Adipocyte (in vitro differentiated cells): ENCODE results near the gene PAX7.

Experiments
- DNase-seq: peaks from one replicate; pipeline ENCODE4 v3.0.0-alpha.2; 2015; ENCODE audit warnings: low read depth
- H3K27me3 ChIP-seq: replicated peaks from 2 replicates; pipeline ENCODE4 v1.7.0; 2013; ENCODE audit warnings: mild to moderate bottlenecking, low read length, moderate library complexity; ENCODE audit not compliant: control insufficient read depth, insufficient read depth
- H3K36me3 ChIP-seq: 2 replicates; pipeline ENCODE4 v1.7.0; 2013; ENCODE audit warnings: low read length, mild to moderate bottlenecking, moderate library complexity; ENCODE audit not compliant: control insufficient read depth, insufficient read depth, severe bottlenecking
- H3K4me1 ChIP-seq: 2 replicates; pipeline ENCODE4 v1.7.0; 2013; ENCODE audit warnings: mild to moderate bottlenecking, low read length, moderate library complexity; ENCODE audit not compliant: control insufficient read depth, insufficient read depth
- H3K4me3 ChIP-seq: 2 replicates; pipeline ENCODE4 v1.7.0; 2013; ENCODE audit warnings: mild to moderate bottlenecking, low read length, moderate library complexity
- H3K9ac ChIP-seq: 2 replicates; pipeline ENCODE4 v1.7.0; 2013; ENCODE audit warnings: mild to moderate bottlenecking, low read length, moderate library complexity
- H3K9me3 ChIP-seq: 2 replicates; pipeline ENCODE4 v1.7.0; 2013; ENCODE audit warnings: mild to moderate bottlenecking, low read length, moderate library complexity; ENCODE audit not compliant: control insufficient read depth

The PAX7 gene

GRCh38 chr1:18628511-18628910 lies 2.1 kb upstream of the PAX7 start:
- no peaks in the 10 kb centered on the region for H3K9me3 ChIP-seq
- H3K4me1 ChIP-seq: no peaks in the 10 kb centered on the region
- DNase-seq: no peak
- H3K9ac ChIP-seq: no peak overlapping the region
- H3K27me3 ChIP-seq: peaks cover 74% of the 10 kb centered on the region
- no peak overlapping the region for H3K4me3 ChIP-seq
- no peaks in the 10 kb centered on the region for H3K36me3 ChIP-seq

DNA sequence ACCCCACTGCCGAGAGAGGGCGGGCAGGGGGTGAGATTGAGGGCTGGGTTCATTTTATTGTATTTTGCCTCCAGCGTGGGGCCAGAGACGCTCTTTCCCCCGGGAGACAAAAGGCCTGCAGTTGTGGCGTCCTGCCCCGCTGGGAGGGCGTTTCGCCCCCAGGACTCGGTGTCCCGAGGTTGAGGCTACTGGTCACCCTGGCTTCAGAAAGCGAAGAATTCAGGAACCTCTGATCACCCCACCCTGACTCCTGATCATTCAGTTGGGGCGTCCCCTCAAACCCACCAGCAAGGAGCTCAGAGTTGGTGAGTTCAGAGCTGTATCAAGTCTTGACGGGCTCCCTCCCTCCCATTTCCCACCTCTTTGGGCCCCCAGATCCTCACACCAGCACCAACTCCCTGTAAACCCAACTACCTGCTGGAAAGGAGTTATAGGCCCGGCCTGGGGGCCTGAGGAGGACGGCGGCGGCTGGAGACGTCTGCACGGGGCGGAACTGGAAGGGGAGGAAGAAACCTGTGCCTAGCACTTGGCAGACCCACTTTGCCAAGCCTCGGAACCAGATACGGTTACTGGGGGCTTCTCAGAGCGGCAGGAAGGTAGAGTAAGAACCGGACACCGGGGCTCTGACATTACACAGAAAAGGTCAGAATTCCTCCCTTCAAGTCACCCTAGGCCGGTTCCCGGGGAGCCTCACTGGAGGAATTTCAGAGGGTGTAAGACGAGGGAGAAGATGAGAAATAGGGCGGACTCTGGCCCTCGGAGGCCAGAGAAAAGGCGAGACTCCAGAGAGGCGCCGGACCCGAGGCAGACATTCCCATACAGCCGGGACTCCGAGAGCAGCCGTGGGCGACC lies 761 bp upstream of the PAX7 start:
- H3K9ac ChIP-seq: no peak overlapping the region
- H3K9me3 ChIP-seq: no peaks in the 10 kb centered on the region
- H3K4me1 ChIP-seq: no peaks in the 10 kb centered on the region
- no peak overlapping the region for H3K4me3 ChIP-seq
- peaks cover 73% of the 10 kb centered on the region for H3K27me3 ChIP-seq
- H3K36me3 ChIP-seq: no peaks in the 10 kb centered on the region
- DNase-seq: no peak

DNA sequence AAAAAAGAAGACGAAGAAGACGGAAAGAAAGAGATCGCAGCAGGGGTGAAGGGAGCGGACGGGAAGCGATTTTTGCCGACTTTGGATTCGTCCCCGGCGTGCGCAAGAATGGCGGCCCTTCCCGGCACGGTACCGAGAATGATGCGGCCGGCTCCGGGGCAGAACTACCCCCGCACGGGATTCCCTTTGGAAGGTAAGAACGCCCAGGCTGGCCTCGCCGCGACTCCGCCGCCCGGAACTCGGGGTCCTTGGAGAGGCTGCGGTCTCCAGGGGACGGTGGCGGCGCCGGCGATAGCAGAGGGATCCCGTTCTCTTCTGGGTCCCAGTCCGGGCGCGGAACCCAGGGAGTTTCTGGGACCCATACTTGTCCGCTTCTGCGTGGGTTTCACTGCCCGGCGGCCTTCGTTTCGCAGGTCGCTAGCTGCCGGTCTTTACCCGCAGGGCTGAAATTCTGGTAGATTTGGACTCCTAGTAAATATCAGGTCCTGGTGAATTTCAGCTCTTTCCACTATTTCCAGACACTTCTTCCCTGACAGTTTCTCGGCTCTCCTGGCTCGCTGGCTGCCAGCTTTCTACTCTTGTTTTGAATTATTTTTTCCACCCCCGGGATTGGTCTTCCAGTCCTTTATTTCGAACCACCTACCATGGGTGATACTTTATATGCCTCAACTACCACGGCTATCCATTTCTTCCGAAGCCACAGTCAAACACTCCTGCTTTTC lies 1.0 kb downstream of the PAX7 start:
- no peak overlapping the region for H3K9ac ChIP-seq
- no peaks in the 10 kb centered on the region for H3K36me3 ChIP-seq
- DNase-seq: no peak
- H3K4me1 ChIP-seq: no peaks in the 10 kb centered on the region
- no peak overlapping the region for H3K4me3 ChIP-seq
- H3K27me3 ChIP-seq: peaks cover 75% of the 10 kb centered on the region
- H3K9me3 ChIP-seq: no peaks in the 10 kb centered on the region

DNA sequence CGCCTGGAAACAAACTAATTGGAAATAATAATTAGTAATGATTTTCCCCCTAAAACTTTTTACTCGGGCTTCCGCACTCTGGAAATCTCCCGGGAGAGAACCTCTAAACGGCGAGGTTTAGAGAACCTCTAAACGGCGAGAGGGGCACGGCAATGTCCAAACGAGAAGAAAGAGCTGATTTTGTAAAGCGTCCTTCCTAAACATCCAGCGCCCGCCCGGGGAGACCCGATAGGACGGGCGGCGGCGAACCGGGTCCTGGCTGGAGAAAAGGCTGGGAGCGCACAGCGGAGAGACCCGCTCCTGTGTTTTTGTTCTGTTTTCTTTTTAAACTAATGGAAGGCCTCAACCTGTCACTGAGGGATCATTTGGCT lies 1.6 kb downstream of the PAX7 start:
- Histone ChIP-seq H3K4me1 (no peaks in the 10 kb centered on the region), H3K9ac (no peak overlapping the region), H3K36me3 (no peaks in the 10 kb centered on the region), H3K27me3 (peaks cover 78% of the 10 kb centered on the region), H3K9me3 (no peaks in the 10 kb centered on the region), H3K4me3 (no peak overlapping the region)
- DNase-seq: no peak

GRCh38 chr1:18632783-18633421 lies 2.3 kb downstream of the PAX7 start:
- H3K9ac ChIP-seq: no peak overlapping the region
- no peaks in the 10 kb centered on the region for H3K9me3 ChIP-seq
- H3K4me1 ChIP-seq: no peaks in the 10 kb centered on the region
- H3K36me3 ChIP-seq: no peaks in the 10 kb centered on the region
- no peak overlapping the region for H3K4me3 ChIP-seq
- peaks cover 78% of the 10 kb centered on the region for H3K27me3 ChIP-seq
- no peak for DNase-seq

- no peaks in the 10 kb centered on the region for H3K4me1 ChIP-seq
- peaks cover 78% of the 10 kb centered on the region for H3K27me3 ChIP-seq
- H3K9me3 ChIP-seq: no peaks in the 10 kb centered on the region
- H3K36me3 ChIP-seq: no peaks in the 10 kb centered on the region
- no peak overlapping the region for H3K4me3 ChIP-seq
- DNase-seq: no peak
- H3K9ac ChIP-seq: no peak overlapping the region
Observed at GRCh38 chr1:18633422-18634155, 2.9 kb downstream of the PAX7 start.

GRCh38 chr1:18634276-18634675 lies 3.6 kb downstream of the PAX7 start:
- DNase-seq: no peak
- no peak overlapping the region for H3K9ac ChIP-seq
- no peaks in the 10 kb centered on the region for H3K4me1 ChIP-seq
- no peaks in the 10 kb centered on the region for H3K36me3 ChIP-seq
- H3K27me3 ChIP-seq: peaks cover 79% of the 10 kb centered on the region
- H3K9me3 ChIP-seq: no peaks in the 10 kb centered on the region
- H3K4me3 ChIP-seq: no peak overlapping the region

GRCh38 chr1:18635070-18635577 lies 4.5 kb downstream of the PAX7 start:
- DNase-seq: no peak
- Histone ChIP-seq H3K4me1 (no peaks in the 10 kb centered on the region), H3K27me3 (peaks cover 78% of the 10 kb centered on the region), H3K4me3 (no peak overlapping the region), H3K36me3 (no peaks in the 10 kb centered on the region), H3K9me3 (no peaks in the 10 kb centered on the region), H3K9ac (no peak overlapping the region)

DNA sequence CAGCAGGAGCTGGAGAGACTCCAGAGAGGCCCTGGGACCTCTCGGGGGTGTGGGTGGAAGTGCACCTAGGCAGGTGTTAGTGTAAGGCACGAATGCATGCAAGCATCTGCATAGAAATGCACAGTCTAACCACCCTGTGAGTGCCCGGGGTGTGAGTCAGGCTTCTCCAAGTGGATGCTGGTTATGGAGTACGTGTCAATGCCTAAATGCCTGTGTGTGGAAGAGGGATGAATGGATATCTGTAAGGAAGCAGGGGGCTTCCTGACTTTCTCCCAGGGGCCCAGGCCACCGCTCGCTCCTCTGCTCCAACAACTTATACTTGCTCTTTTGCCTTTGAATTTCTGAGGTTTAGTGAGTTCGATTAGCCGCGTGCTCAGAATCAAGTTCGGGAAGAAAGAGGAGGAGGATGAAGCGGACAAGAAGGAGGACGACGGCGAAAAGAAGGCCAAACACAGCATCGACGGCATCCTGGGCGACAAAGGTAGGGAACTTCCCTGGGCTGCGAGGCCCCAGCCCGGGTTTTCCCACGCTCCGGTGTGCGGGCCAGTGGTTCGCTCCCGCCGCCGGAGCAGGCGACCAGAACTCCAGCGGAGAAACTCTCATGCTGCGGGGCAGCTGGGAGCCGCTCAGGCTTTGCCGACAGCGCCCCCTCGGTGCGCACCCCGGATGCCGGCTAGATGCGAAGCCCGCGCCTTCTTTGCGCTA lies 5.4 kb downstream of the PAX7 start:
- H3K9me3 ChIP-seq: no peaks in the 10 kb centered on the region
- H3K4me3 ChIP-seq: no peak overlapping the region
- DNase-seq: no peak
- H3K27me3 ChIP-seq: peaks cover 84% of the 10 kb centered on the region
- no peaks in the 10 kb centered on the region for H3K4me1 ChIP-seq
- no peak overlapping the region for H3K9ac ChIP-seq
- no peaks in the 10 kb centered on the region for H3K36me3 ChIP-seq

GRCh38 chr1:18636596-18637508 lies 6.2 kb downstream of the PAX7 start:
- H3K36me3 ChIP-seq: no peaks in the 10 kb centered on the region
- no peaks in the 10 kb centered on the region for H3K9me3 ChIP-seq
- no peaks in the 10 kb centered on the region for H3K4me1 ChIP-seq
- no peak overlapping the region for H3K9ac ChIP-seq
- DNase-seq: no peak
- peaks cover 85% of the 10 kb centered on the region for H3K27me3 ChIP-seq
- H3K4me3 ChIP-seq: no peak overlapping the region
